ENCODE data around the gene DHX16. TPM values are rescaled to one million over a fixed set of nuclear protein-coding genes. Genes with fewer than 3 reads are reported as not detected.

The DHX16 gene
- total and polyA plus RNA-seq, 2 donors (not counting 1 experiment from before 2014, with no cell fraction given): 51.1 to 71.7 TPM

GRCh38 chr6:30612687-30613248 lies 60.0 kb downstream of the DHX16 start:
- no peak overlapping the region for H3K4me2 ChIP-seq (replicated peaks; ENCODE audit: low read depth, low read length, poor library complexity, severe bottlenecking)
- CTCF ChIA-PET: interaction anchor here (1.1 to 4.8 kb wide), 11 partner anchors 12 to 131 kb away, joined by 3 to 41 read pairs (median 5); partner anchors contain the start of gene ABCF1
- no peak overlapping the region for H3K4me3 Mint-ChIP-seq
- H3K27me3 ChIP-seq (replicated peaks in 1 of 4; ENCODE audit: control extremely low read depth in 1 of 4, control insufficient read depth in 3 of 4, insufficient read depth in 4 of 4, low read length in 3 of 4): no peaks in the 10 kb centered on the region
- H3K27ac Mint-ChIP-seq: peak overlapping the region; percentile 87
- peaks cover 33 to 35% of the 10 kb centered on the region in 2 donors for H3K4me1 ChIP-seq (ENCODE audit: control insufficient read depth in 2 of 2, insufficient read depth in 2 of 2, low read length in 2 of 2)
- no peak for DNase-seq
- intact Hi-C loops (cut with micrococcal nuclease): loop anchor here (10.0 kb wide), 1 partner anchor 742 kb away; the partner anchor contains the start of gene HLA-B
- H3K9ac ChIP-seq (ENCODE audit: low read length): no peak overlapping the region
- H3K4me3 ChIP-seq (ENCODE audit: control extremely low read depth in 1 of 5, extremely low read depth in 1 of 5, insufficient read depth in 1 of 5, low read depth in 2 of 5, low read length in 4 of 5): no peak overlapping the region
- no peaks in the 10 kb centered on the region for H3K9me3 Mint-ChIP-seq (ENCODE audit: insufficient read depth)
- 81% methylated on average over 3 of the region's 6 CpGs for WGBS (ENCODE audit: insufficient coverage)
- no peak for TF ChIP-seq EZH2 (IDR thresholded peaks at IDR 0.05; ENCODE audit: borderline replicate concordance, insufficient read depth, low read depth, low read length, poor library complexity, severe bottlenecking)
- no peak for TF ChIP-seq CTCF (IDR thresholded peaks at IDR 0.05)
- peaks cover 18% of the 10 kb centered on the region for H4K20me1 ChIP-seq (ENCODE audit: control insufficient read depth, insufficient read depth, low read length, poor library complexity, severe bottlenecking)
- peaks cover 61% of the 10 kb centered on the region for H3K4me1 Mint-ChIP-seq
- H3K36me3 ChIP-seq (replicated peaks in 1 of 2; ENCODE audit: control extremely low read depth in 1 of 2, control insufficient read depth in 1 of 2, extremely low read depth in 1 of 2, insufficient read depth in 2 of 2, low read length in 1 of 2): peaks cover 0 to 33% of the 10 kb centered on the region in 2 experiments
- POLR2A ChIA-PET: interaction anchor here (1.5 to 4.0 kb wide), 3 partner anchors 14 to 104 kb away, joined by 3 to 22 read pairs (median 5); partner anchors contain the start of genes ATAT1, DHX16 and MDC1
- no peaks in the 10 kb centered on the region for H3K9me3 ChIP-seq (ENCODE audit: control extremely low read depth in 1 of 3, control insufficient read depth in 2 of 3, insufficient read depth in 1 of 3, low read length in 2 of 3)
- no peaks in the 10 kb centered on the region for H3K27me3 Mint-ChIP-seq
- ATAC-seq (ENCODE audit: low read depth): no peak
- peak overlapping the region; percentile 30 to 99 for H3K27ac ChIP-seq (ENCODE audit: low read length in 2 of 2)
- peaks cover 79% of the 10 kb centered on the region for H3K79me2 ChIP-seq (ENCODE audit: control insufficient read depth, insufficient read depth, low read length)
- no peak overlapping the region for H2AFZ ChIP-seq (ENCODE audit: insufficient read depth, low read depth, low read length, poor library complexity, severe bottlenecking)

GRCh38 chr6:30612213-30612612 lies 60.6 kb downstream of the DHX16 start:
- peak overlapping the region in 1 of 2 donors; percentile 99 for H3K27ac ChIP-seq (ENCODE audit: low read length in 2 of 2)
- peaks cover 85% of the 10 kb centered on the region for H3K79me2 ChIP-seq (ENCODE audit: control insufficient read depth, insufficient read depth, low read length)
- H3K9ac ChIP-seq (ENCODE audit: low read length): no peak overlapping the region
- DNase-seq (no peak), ATAC-seq (ENCODE audit: low read depth) (no peak)
- WGBS (ENCODE audit: insufficient coverage): no CpG with 5 or more reads among the region's 1 CpG
- peaks cover 33 to 35% of the 10 kb centered on the region in 2 donors for H3K4me1 ChIP-seq (ENCODE audit: control insufficient read depth in 2 of 2, insufficient read depth in 2 of 2, low read length in 2 of 2)
- Mint-ChIP-seq H3K27me3 (no peaks in the 10 kb centered on the region), H3K9me3 (ENCODE audit: insufficient read depth) (no peaks in the 10 kb centered on the region), H3K4me3 (no peak overlapping the region), H3K27ac (peak overlapping the region; percentile 71), H3K4me1 (peaks cover 62% of the 10 kb centered on the region)
- ChIA-PET POLR2A (interaction anchor here (1.7 to 4.0 kb wide), 2 partner anchors 15 to 60 kb away, joined by 5 to 22 read pairs; partner anchors contain the start of genes ATAT1 and DHX16), CTCF (interaction anchor here (0.8 to 4.8 kb wide), 9 partner anchors 11 to 130 kb away, joined by 3 to 41 read pairs (median 5); no protein-coding TSS in a partner anchor)
- intact Hi-C loops (cut with micrococcal nuclease): loop anchor here (10.0 kb wide), 1 partner anchor 743 kb away; the partner anchor contains the start of gene HLA-B
- H3K36me3 ChIP-seq (replicated peaks in 1 of 2; ENCODE audit: control extremely low read depth in 1 of 2, control insufficient read depth in 1 of 2, extremely low read depth in 1 of 2, insufficient read depth in 2 of 2, low read length in 1 of 2): peaks cover 2 to 38% of the 10 kb centered on the region in 2 experiments
- no peak overlapping the region for H3K4me2 ChIP-seq (replicated peaks; ENCODE audit: low read depth, low read length, poor library complexity, severe bottlenecking)
- no peak overlapping the region for H2AFZ ChIP-seq (ENCODE audit: insufficient read depth, low read depth, low read length, poor library complexity, severe bottlenecking)
- no peaks in the 10 kb centered on the region for H3K27me3 ChIP-seq (replicated peaks in 1 of 4; ENCODE audit: control extremely low read depth in 1 of 4, control insufficient read depth in 3 of 4, insufficient read depth in 4 of 4, low read length in 3 of 4)
- H3K4me3 ChIP-seq (ENCODE audit: control extremely low read depth in 1 of 5, extremely low read depth in 1 of 5, insufficient read depth in 1 of 5, low read depth in 2 of 5, low read length in 4 of 5): no peak overlapping the region
- no peaks in the 10 kb centered on the region for H3K9me3 ChIP-seq (ENCODE audit: control extremely low read depth in 1 of 3, control insufficient read depth in 2 of 3, insufficient read depth in 1 of 3, low read length in 2 of 3)
- TF ChIP-seq EZH2 (IDR thresholded peaks at IDR 0.05; ENCODE audit: borderline replicate concordance, insufficient read depth, low read depth, low read length, poor library complexity, severe bottlenecking) (no peak), CTCF (IDR thresholded peaks at IDR 0.05) (no peak)
- H4K20me1 ChIP-seq (ENCODE audit: control insufficient read depth, insufficient read depth, low read length, poor library complexity, severe bottlenecking): peaks cover 22% of the 10 kb centered on the region
